GM21447 (cell line): ENCODE data around the gene CDH4.
"Not testable (repeated sequence)": the region's sequence is repeated elsewhere in the genome, so short reads cannot be mapped to it uniquely, and the experiment has no call there.

Experiments used
- ATAC-seq: cut with Tn5 transposase; IDR thresholded peaks from one replicate; pipeline ENCODE4 v1.9.1; 2021; ENCODE audit not compliant: unreplicated experiment

CDH4 gene

GRCh38 chr20:61972636-61973508 lies 720.8 kb downstream of the CDH4 start:
- no peak for ATAC-seq

GRCh38 chr20:61973515-61974356 lies 721.7 kb downstream of the CDH4 start:
- ATAC-seq = no peak

GRCh38 chr20:61974357-61974665 lies 722.2 kb downstream of the CDH4 start:
- ATAC-seq = no peak

GRCh38 chr20:61975407-61976129 lies 723.5 kb downstream of the CDH4 start:
- ATAC-seq = no peak

- no peak for ATAC-seq
Measured at GRCh38 chr20:61976263-61976643, 724.2 kb downstream of the CDH4 start.

- ATAC-seq = no peak
Measured at GRCh38 chr20:61976644-61977418, 724.8 kb downstream of the CDH4 start.

GRCh38 chr20:61977419-61977786 lies 725.3 kb downstream of the CDH4 start:
- ATAC-seq = no peak

- no peak for ATAC-seq
Measured at GRCh38 chr20:61978491-61978890, 726.4 kb downstream of the CDH4 start.

GRCh38 chr20:61979090-61979489 lies 727.0 kb downstream of the CDH4 start:
- no peak for ATAC-seq

- no peak for ATAC-seq
Measured at GRCh38 chr20:61979701-61980635, 727.9 kb downstream of the CDH4 start.

GRCh38 chr20:61980647-61981583 lies 728.9 kb downstream of the CDH4 start:
- ATAC-seq = no peak

- not testable (repeated sequence) for ATAC-seq
Measured at GRCh38 chr20:61981691-61982090, 729.6 kb downstream of the CDH4 start.

- ATAC-seq = no peak
Measured at GRCh38 chr20:61982191-61982950, 730.3 kb downstream of the CDH4 start.

GRCh38 chr20:61982951-61983315 lies 730.9 kb downstream of the CDH4 start:
- no peak for ATAC-seq

- no peak for ATAC-seq
Measured at GRCh38 chr20:61983965-61984364, 731.9 kb downstream of the CDH4 start.

- not testable (repeated sequence) for ATAC-seq
Measured at GRCh38 chr20:61984431-61984830, 732.4 kb downstream of the CDH4 start.

- no peak for ATAC-seq
Measured at GRCh38 chr20:61985096-61985495, 733.0 kb downstream of the CDH4 start.

GRCh38 chr20:61986762-61987321 lies 734.8 kb downstream of the CDH4 start:
- no peak for ATAC-seq
